Liver (tissue), 1 donor: ENCODE data around the gene SUPT5H.

Experiments
- FOXA1 ChIP-seq: IDR thresholded peaks from 2 replicates; pipeline ENCODE4 v1.6.1; 2016; ENCODE audit warnings: antibody characterized with exemption
- MAX ChIP-seq: IDR thresholded peaks from 2 replicates; pipeline ENCODE4 v1.6.1; 2016; ENCODE audit warnings: antibody characterized with exemption

GRCh38 chr19:39516270-39516669 lies 70.9 kb downstream of the SUPT5H start:
- TF ChIP-seq FOXA1 (no peak), MAX (no peak)
